HL-60 (cell line): ENCODE data around the gene TIMP2.
A peak's percentile ranks its signal among the peaks of the same experiment; 100 is the strongest.

Source experiments
- DNase-seq, 2 experiments: peaks; one replicate each; pipeline ENCODE4 v3.0.0-alpha.2; 2010 to 2020; ENCODE audit warnings: low read depth in 1 of 2, low spot score in 1 of 2
- H3K27ac ChIP-seq: fragments of 250-450 bp; sonication (Bioruptor Pico); replicated peaks from 2 replicates; pipeline ENCODE4 v1.5.1; 2020; ENCODE audit warnings: mild to moderate bottlenecking, moderate library complexity
- H3K27me3 ChIP-seq: fragments of 250-450 bp; sonication (Bioruptor Pico); 2 replicates; pipeline ENCODE4 v1.5.1; 2021; ENCODE audit warnings: mild to moderate bottlenecking, moderate library complexity; ENCODE audit not compliant: insufficient read depth, poor library complexity, severe bottlenecking
- H3K4me3 ChIP-seq: replicated peaks from 2 replicates; pipeline ENCODE4 v1.5.1; 2011; ENCODE audit warnings: mild to moderate bottlenecking, control low read depth, low read length; ENCODE audit not compliant: insufficient read depth
- CTCF ChIP-seq: IDR thresholded peaks from one replicate; pipeline ENCODE4 v1.5.1; 2011; ENCODE audit warnings: low read length, control low read depth, inconsistent platforms; ENCODE audit not compliant: insufficient read depth
- GABPA ChIP-seq: IDR thresholded peaks from 2 replicates; pipeline ENCODE4 v1.6.1; 2012; ENCODE audit warnings: low read depth
- POLR2AphosphoS5 ChIP-seq: IDR thresholded peaks from 2 replicates; pipeline ENCODE4 v1.6.1; 2012; ENCODE audit warnings: low read depth
- SPI1 ChIP-seq: IDR thresholded peaks from 2 replicates; pipeline ENCODE4 v1.6.1; 2012; ENCODE audit warnings: low read depth, mild to moderate bottlenecking, borderline replicate concordance
- TF ChIP-seq, protein P1 (sequence below): IDR thresholded peaks from 2 replicates; pipeline ENCODE4 v1.6.1; 2012; ENCODE audit warnings: low read depth; ENCODE audit not compliant: insufficient replicate concordance

Gene TIMP2

GRCh38 chr17:78812855-78813254 lies 112.3 kb downstream of the TIMP2 start:
- no peak for DNase-seq
- TF ChIP-seq SPI1 (no peak), GABPA (no peak), CTCF (no peak), POLR2AphosphoS5 (no peak)
- TF ChIP-seq, protein P1, sequence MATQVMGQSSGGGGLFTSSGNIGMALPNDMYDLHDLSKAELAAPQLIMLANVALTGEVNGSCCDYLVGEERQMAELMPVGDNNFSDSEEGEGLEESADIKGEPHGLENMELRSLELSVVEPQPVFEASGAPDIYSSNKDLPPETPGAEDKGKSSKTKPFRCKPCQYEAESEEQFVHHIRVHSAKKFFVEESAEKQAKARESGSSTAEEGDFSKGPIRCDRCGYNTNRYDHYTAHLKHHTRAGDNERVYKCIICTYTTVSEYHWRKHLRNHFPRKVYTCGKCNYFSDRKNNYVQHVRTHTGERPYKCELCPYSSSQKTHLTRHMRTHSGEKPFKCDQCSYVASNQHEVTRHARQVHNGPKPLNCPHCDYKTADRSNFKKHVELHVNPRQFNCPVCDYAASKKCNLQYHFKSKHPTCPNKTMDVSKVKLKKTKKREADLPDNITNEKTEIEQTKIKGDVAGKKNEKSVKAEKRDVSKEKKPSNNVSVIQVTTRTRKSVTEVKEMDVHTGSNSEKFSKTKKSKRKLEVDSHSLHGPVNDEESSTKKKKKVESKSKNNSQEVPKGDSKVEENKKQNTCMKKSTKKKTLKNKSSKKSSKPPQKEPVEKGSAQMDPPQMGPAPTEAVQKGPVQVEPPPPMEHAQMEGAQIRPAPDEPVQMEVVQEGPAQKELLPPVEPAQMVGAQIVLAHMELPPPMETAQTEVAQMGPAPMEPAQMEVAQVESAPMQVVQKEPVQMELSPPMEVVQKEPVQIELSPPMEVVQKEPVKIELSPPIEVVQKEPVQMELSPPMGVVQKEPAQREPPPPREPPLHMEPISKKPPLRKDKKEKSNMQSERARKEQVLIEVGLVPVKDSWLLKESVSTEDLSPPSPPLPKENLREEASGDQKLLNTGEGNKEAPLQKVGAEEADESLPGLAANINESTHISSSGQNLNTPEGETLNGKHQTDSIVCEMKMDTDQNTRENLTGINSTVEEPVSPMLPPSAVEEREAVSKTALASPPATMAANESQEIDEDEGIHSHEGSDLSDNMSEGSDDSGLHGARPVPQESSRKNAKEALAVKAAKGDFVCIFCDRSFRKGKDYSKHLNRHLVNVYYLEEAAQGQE, result no peak
- no peak overlapping the region for H3K4me3 ChIP-seq
- no peak overlapping the region for H3K27ac ChIP-seq
- no peaks in the 10 kb centered on the region for H3K27me3 ChIP-seq

- H3K4me3 ChIP-seq, result no peak overlapping the region
- no peak overlapping the region for H3K27ac ChIP-seq
- no peak for DNase-seq
- TF ChIP-seq, protein P1, result no peak
- TF ChIP-seq SPI1, result no peak
- TF ChIP-seq GABPA, result no peak
- no peak for TF ChIP-seq CTCF
- TF ChIP-seq POLR2AphosphoS5, result no peak
- H3K27me3 ChIP-seq, result no peaks in the 10 kb centered on the region
Measured at GRCh38 chr17:78808163-78808562, 117.0 kb downstream of the TIMP2 start.

- no peak; the same call in 1 of the 2 replicates for TF ChIP-seq POLR2AphosphoS5
- no peak for TF ChIP-seq CTCF
- TF ChIP-seq SPI1, result no peak
- TF ChIP-seq, protein P1, result no peak
- TF ChIP-seq GABPA, result no peak
- H3K27me3 ChIP-seq, result no peaks in the 10 kb centered on the region
Measured at GRCh38 chr17:78806451-78806850, 118.7 kb downstream of the TIMP2 start.

More at GRCh38 chr17:78806451-78806850, 118.7 kb downstream of the TIMP2 start:
- H3K4me3 ChIP-seq, result no peak overlapping the region
- DNase-seq, result peak in 1 of 2 experiments; percentile 23
- H3K27ac ChIP-seq, result no peak overlapping the region
